ENCODE data around the gene PPM1D.
"Not testable (repeated sequence)": the region's sequence is repeated elsewhere in the genome, so short reads cannot be mapped to it uniquely, and the experiment has no call there.

PPM1D gene

DNA sequence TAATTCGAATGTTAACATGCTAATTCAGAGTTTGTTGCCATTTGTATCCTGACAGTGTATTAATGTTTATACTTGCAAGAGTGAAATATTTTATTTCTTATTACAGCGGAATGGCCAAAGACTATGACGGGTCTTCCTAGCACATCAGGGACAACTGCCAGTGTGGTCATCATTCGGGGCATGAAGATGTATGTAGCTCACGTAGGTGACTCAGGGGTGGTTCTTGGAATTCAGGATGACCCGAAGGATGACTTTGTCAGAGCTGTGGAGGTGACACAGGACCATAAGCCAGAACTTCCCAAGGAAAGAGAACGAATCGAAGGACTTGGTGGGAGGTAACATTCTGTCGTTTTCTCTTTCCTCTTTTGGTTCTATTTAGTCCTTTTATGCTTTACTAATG is 23.4 kb downstream of the PPM1D start:
- DNase-seq = no peak

DNA sequence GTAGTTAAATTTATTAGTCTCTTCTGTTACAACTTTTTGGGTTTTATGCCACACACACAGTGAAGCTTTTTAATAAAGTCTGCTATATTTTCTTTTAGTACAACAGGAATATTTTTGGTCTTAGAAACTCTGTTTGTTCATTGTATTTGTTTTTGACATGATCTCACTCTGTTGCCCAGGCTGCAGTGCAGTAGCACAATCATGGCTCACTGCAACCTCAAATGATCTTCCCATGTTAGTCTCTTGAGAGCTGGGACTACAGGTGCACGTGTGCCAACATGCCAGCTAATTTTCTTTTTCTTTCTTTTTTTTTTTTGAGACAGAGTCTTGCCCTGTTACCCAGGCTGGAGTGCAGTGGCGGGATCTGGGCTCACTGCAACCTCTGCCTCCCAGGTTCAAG is 27.1 kb downstream of the PPM1D start:
- DNase-seq = no peak

DNA sequence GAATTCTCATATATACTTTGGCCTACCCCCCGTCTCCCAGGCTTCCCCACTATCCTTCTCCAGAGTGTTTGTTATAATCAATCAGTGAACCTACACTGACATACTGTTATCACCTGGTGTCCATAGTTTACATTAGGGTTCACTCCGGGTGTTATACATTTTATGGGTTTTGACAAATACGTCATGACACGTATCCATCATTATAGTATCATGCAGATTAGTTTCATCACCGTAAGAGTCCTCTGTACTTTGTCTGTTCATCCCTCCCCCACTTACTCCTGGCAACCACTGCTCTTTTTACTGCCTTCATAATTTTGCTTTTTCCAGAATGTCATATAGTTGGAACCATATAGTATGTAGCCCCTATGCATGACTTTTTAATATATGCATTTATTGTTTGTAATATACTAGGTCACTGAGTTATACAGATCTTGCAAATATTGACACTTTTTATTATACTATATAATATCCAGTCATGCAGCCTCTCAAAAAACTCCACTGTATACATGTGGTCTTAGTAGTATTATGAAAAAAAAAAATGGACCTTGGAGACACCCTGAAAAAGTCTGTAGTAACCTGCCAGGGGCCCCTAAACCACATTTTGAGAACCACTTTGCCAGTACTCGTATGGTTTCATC is 28.4 kb downstream of the PPM1D start:
- no peak for DNase-seq

DNA sequence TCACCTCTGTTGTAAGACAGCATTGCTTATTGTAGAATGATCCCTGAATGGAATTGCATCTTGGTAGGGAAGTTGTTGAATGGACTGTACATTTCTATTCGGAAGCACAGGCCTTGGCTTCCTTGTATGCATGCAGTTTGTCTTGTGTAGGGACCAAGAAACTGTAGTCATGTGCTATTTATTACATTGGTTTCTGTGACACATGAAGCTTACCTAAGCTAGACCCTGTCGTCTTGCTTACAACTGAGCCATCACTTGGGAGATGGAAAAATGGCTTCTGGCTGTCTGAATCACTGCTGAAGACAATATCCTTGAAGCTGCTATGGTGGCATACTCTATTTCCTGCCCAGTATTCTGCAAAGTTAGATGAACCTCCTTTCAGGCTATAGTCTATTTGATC is 29.1 kb downstream of the PPM1D start:
- DNase-seq = no peak

DNA sequence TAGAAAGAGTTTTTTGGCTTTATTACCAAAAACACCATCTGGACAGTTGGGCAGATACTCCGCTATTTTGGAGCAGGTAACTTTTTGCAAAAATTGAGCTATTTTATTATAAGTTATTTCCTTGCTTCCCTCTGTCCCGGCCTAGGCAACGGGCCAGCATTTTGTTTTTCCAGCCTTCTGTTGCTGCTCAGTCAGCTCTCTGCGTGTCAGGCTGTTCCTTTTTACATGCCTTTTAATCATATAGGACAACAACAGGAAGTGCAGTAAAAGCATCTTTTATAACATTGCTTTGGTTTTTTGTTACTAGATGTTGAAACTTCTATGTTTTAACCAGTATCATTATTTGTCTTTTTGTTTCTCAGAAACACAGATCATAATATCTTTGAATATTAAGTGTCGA is 30.4 kb downstream of the PPM1D start:
- DNase-seq = no peak

DNA sequence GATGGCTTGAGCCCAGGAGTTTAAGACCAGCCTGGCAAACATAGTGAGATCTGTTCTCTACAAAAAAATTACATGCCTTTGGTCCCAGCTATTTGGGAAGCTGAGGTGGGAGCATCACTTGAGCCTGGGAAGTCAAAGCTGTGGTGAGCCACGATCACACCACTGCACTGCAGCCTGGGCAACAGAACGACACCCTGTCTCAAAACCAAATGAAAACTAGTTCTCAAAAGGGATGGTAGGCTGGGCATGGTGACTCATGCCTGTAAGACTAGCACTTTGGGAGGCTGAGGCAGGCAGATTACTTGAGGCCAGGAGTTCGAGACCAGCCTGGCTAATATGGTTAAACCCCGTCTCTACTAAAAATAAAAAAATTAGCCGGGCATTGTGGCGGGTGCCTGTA is 31.1 kb downstream of the PPM1D start:
- no peak for DNase-seq

DNA sequence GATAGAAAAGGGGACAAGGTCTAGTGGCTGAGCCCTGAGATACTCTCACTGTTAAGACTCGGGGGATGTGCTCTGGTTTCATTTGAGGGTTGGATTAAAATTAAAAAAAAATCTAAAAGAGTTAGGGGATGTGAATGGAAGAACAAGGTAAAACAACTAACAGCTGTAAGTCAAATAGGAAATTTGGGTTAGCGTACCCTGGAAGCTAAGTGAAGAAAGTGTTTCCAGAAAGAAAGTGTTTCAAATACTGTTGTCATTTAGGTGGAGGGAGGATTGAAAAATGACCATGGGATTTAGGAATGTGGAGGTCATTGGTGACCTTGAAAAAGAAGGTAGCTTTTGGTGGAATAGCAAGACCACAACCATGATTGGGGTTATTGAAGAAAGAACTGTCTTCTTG is 37.7 kb downstream of the PPM1D start:
- DNase-seq = no peak

DNA sequence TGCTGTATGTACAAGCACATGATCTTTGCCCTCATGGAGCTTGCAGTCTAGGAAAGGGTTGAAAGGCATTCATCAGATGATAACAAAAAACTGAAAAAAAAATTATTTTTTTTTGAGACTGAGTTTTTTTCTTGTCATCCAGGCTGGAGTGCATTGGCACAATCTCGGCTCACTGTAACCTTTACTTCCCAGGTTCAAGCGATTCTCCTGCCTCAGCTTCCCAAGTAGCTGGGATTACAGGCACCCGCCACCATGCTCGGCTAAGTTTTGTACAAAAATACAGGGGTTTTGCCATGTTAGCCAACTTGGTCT is 39.0 kb downstream of the PPM1D start:
- no peak for DNase-seq

DNA sequence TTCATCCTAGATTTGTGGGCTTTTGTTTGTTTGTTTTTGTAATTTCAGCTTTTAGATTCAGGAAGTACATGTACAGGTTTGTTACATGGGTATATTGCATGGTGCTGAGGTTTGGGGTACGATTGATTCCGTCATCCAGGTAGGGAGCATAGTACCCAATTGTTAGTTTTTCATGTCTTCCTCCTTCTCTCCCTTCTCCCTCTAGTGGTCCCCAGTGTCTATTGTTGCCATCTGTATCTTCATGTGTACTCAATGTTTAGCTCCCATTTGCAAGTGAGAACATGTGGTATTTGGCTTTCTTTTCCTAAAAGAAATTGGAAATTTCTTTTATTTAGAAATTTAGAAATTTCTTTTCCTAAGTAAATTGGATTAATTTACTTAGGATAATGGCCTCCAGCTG is 40.5 kb downstream of the PPM1D start:
- DNase-seq = no peak

DNA sequence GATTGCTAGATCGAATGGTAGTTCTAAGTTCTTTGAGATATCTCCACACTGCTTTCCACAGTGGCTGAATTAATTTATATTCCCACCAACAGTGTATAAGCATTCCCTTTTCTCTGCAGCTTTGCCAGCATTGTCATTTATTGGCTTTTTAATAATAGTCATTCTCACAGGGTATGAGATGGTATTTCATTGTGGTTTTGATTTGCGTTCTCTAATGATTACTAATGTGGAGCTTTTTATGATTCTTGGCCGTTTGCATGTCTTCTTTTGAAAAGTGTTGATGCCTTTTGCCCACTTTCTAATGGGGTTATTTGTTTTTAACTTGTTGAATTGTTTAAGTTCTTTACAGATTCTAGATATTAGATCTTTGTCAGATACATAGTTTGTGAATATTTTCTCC is 41.1 kb downstream of the PPM1D start:
- DNase-seq = no peak

DNA sequence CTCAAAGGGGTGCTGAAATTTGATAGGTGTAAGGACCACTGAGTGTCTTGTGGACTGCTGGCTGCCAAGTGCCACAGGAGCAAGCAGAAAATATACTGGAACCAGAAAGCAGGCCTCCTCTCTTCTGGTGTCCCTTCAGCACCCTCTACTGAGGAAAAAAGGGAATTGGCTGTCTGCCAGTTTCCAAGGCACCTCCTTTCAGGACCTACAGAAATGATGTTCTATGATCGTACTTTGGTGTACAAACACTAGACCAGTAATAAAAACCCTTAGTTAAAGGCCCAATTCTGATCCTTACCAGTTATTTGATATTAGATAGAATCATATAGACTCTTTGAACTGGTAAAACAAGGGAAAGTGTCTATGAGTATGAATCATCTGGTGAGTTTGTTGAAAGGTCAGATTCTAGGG is 41.8 kb downstream of the PPM1D start:
- DNase-seq = no peak

DNA sequence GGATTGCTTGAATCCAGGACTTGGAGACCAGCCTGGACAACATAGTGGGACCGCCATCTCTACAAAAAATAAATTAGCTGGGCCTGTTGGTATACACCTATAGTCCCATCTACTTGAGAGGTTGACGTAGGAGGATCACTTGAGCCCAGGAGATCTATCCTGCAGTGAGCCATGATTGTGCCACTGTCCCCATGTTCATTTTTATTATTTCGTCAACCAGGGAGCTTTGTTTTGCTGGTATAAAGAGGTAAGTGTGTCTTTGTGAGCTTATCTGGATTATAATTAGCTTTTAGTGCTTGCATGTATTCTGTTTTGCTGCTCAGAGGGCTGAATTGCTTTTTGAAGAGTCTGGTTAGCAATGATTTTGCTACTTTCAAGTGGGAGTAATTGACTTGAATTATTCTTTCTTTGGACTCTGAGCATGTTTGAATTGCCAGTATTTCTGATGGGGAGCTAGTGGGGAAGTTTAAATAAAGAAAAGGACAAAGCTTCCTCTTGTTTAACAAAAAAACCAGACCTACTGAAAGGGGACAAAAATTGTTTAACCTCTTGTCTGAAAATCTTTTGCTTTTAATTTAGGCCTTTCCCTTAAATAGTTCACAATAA is 46.0 kb downstream of the PPM1D start:
- DNase-seq = peak; percentile 53

DNA sequence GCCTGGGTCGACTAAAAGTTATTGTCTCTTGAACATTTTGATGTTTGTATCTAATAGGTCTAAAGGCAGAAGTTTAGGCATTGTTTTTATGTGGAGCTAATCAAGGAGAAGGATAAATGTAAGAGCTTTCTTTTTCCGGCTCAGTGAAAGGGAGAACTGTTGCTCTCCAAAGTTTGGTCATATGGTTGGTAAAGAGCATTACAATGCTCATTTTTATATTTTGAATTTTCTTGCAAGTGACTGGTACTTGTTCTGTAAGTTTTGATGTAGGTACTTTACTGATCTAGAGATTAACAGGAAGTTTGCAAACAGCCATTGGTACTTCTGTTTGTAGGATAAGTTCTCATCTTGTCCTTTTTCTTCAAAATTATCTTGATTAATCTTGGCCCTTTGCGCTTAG is 46.7 kb downstream of the PPM1D start:
- DNase-seq = no peak

DNA sequence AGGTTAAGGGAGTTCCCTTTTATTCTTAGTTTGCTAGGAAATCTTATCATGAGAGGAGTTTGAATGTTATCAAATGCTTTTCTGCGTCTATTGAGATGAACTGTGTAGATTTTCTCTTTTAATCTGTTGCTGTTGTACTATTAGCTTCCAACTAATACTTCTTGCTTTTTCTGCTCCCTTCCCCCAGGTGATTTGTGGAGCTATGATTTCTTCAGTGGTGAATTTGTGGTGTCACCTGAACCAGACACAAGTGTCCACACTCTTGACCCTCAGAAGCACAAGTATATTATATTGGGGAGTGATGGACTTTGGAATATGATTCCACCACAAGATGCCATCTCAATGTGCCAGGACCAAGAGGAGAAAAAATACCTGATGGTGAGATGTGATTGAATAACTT is 47.7 kb downstream of the PPM1D start:
- DNase-seq = no peak

DNA sequence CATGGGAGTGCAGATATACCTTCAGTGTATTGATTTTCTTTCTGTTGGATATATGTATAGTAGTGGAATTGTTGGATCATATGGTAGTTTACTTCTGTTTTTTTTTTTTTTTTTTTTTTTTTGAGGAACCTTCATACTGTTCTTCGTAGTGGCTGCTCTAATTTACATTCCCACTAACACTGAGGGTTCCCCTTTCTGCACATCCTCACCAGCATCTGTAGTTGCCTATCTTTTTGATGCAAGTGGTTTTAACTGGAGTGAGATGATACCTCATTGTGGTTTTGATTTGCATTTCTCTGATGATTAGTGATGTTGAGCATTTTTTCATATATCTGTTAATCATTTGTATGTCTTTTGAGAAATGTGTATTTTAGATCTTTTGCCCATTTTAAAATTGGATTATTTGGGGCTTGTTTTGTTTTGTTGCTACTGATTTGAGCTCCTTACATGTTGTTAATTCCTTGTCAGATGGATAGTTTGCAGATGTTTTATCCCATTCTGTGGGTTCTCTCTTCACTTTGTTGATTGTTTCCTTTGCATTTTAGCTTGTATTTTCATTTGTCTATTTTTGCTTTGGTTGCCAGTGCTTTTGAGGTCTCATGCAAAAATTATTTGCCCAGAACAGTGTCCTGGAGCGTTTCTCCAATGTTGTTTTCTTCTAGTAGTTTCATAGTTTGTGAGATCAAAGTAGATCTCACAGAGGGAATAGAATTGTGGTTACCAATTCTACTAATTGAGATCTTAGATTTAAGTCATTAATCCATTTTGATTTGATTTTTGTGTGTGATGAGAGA is 52.7 kb downstream of the PPM1D start:
- no peak for DNase-seq

DNA sequence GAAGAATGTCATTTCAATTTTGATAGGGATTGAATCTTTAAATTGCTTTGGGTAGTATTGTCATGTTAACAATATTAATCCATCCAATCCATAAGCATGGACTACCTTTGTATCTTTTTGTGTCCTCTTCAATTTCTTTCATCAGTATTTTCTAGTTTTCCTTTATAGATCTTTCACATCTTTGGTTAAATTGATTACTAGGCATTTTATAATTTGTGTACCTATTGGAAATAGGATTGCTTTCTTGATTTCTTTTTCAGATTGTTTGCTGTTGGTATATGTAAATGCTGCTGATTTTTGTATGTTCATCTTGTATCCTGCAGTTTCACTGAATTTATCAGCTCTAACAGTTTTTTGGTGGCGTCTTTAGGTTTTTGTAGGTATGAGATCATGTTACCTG is 53.6 kb downstream of the PPM1D start:
- no peak for DNase-seq

DNA sequence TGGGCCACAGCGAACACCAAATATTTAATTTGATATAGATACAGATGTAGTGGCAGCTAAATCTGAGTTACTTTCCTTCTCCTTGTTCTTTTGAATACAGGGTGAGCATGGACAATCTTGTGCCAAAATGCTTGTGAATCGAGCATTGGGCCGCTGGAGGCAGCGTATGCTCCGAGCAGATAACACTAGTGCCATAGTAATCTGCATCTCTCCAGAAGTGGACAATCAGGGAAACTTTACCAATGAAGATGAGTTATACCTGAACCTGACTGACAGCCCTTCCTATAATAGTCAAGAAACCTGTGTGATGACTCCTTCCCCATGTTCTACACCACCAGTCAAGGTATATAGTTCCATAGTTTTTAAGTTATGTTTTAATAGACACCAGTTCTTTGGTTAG is 56.5 kb downstream of the PPM1D start:
- no peak for DNase-seq

DNA sequence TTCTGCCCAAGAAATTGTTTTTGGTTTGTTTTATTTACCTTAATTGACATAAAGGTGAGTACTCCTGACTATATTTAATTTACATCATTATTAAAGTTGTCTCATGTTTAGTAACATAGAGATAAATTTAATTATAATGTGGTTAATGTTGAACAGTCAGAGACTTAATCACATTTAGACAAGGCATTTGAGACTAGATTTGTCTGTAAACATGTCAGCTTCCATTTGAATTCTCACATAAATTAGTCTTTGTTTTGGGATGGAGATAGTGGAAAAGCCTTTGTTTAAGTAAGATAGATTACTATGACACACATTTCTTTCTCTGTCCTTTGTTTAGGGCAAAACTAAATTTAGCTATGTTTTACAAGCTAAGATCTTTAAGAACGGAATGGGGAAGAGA is 59.2 kb downstream of the PPM1D start:
- DNase-seq = no peak

DNA sequence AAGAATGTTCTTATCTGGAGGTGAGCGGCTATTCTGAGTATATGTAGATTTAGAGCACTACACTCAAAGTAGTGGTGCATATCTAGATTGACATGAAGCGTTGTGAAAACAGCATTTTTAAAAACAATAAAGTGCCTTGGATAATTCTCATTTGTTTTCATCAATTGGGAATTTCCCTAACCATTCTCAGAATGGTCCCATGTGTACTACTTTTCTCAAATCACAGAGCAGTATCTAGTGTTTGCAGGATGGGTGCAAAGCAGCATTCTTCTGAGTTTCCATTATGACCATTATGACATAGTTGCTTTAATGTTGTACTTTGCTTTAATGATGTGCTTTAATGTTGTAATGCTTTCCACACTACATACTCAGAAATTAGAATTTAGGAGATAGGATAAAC is 61.5 kb downstream of the PPM1D start:
- no peak for DNase-seq

DNA sequence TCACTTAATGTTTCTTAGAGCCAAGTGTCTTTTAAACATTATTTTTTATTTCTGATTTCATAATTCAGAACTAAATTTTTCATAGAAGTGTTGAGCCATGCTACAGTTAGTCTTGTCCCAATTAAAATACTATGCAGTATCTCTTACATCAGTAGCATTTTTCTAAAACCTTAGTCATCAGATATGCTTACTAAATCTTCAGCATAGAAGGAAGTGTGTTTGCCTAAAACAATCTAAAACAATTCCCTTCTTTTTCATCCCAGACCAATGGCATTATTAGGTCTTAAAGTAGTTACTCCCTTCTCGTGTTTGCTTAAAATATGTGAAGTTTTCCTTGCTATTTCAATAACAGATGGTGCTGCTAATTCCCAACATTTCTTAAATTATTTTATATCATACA is 64.0 kb downstream of the PPM1D start:
- DNase-seq = no peak

DNA sequence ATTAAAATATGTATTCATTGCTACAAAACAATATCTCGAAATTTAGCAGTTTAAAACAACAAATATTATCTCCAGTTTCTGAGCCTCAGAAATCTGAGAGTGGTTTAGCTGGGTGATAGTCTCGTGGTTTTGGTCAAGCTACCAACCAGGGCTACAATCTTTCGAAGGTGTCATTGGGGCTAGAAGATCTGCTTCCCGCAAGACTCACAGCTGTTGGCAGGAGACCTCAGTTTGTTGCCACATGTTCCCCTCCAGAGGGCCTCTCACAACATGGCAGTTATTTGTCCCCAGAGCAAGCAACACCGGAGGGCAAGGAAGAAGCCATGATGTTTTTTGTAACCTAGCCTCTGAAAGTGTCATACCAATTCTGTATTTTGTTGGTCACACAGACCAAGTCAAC is 65.6 kb downstream of the PPM1D start:
- DNase-seq = no peak

DNA sequence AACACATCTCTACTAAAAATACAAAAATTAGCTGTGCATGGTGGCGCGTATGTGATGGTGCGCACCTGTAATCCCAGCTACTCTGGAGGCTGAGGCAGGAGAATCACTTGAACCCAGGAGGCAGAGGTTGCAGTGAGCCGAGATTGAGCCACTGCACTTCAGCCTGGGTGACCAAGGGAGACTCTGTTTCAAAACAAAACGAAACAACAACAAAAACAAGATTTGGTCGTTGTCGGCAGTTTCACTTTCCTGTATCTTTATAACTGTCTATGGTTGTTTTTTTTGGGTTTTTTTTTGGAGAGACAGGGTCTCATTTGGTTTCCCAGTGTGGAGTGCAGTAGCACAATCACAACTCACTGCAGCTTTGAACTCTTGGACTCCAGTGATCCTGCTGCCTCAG is 68.7 kb downstream of the PPM1D start:
- not testable (repeated sequence) for DNase-seq

DNA sequence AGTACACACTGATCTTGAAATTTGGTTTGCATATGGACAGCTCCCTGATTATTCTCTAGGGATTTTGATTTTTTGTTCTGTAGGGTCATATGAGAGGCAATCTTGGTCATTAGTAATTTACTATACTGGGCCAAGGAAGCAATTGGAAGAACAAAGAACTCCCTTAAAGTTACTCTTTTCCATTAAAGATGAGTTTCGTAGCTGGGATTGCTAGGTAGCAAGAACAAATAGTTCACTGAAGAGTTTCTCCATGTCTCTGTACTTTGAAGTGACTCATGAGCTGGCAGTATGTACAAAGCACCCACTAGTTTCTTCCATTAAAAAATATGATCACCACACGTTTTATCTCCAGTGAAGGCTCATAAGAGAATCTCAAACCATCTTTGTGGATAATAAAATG is 71.5 kb downstream of the PPM1D start:
- no peak for DNase-seq

DNA sequence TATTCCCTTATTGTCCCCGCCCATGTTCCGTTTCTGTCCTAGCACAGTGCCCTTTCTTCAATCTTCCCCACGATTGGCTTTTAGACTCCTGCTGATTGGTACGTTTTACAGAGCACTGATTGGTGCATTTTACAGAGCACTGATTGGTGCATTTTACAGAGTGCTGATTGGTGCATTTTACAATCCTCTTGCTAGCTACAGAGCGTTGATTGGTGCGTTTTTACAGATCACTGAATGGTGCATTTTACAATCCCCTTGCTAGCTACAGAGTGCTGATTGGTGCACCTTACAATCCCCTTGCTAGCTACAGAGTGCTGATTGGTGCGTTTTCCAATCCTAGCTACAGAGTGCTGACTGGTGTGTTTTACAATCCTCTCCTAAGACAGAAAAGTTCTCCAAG is 74.6 kb downstream of the PPM1D start:
- not testable (repeated sequence) for DNase-seq

DNA sequence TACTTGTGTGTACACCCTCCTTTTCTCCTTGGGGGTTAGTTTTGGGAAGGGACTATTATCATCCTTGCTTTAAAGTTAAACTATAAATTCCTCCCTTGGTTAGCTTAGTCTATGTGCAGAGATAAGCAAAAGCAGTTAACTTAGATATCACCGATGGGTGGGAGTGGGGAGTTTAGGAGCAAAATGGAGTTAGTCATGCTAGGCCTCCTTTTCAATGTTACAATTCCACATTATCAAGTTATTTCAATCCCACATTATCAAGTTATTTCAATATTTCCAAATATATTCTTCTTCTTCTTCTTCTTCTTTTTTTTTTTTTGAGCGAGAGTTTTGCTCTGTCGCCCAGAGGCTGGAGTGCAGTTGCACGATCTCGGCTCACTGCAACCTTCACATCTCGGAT is 76.0 kb downstream of the PPM1D start:
- no peak for DNase-seq
